Astrocyte of the hippocampus (primary cell): ENCODE results near the gene VSIG2.

Source experiments
- DNase-seq: peaks from one replicate; pipeline ENCODE4 v3.0.0; 2011; ENCODE audit warnings: low read depth, low spot score

VSIG2 gene

GRCh38 chr11:124763156-124763947 is 11.3 kb upstream of the VSIG2 start:
- peak; percentile 91 for DNase-seq

DNA sequence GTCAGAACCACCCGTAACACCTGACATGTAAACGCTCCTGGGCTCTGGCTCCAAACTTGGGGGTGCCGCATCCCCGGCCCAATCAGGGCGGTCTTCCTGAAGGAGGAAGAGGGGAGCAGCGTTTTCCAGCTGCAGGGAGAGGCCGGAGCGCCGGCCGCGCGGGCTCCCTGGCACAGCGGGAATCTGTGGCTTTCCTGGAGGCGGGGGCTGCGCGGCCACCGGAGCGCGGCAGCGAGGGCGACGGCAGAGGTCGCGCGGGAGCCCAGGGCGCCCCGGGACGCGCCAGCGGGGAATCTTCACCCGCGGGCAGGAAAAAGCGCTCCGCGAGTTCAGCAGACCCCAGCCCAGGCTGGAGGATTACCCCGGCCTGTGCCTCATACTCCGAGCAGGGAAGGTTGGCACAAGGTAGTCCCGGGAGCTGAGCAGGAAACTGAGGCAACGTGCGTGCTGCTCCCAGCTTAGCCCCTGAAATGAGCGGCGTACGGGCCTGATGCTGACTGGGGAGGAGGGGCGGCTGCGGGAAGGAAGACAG is 10.6 kb upstream of the VSIG2 start:
- peak; percentile 23 for DNase-seq

- DNase-seq, result no peak
These were observed 10.1 kb upstream of the VSIG2 start, which contains the start of gene ESAM for GRCh38 chr11:124762105-124762623. ESAM (minus strand) TSS chr11:124762290; CDS start chr11:124762154, 136 bp downstream.

- DNase-seq, result no peak
These were observed 9.4 kb upstream of the VSIG2 start for GRCh38 chr11:124761301-124762104.

DNA sequence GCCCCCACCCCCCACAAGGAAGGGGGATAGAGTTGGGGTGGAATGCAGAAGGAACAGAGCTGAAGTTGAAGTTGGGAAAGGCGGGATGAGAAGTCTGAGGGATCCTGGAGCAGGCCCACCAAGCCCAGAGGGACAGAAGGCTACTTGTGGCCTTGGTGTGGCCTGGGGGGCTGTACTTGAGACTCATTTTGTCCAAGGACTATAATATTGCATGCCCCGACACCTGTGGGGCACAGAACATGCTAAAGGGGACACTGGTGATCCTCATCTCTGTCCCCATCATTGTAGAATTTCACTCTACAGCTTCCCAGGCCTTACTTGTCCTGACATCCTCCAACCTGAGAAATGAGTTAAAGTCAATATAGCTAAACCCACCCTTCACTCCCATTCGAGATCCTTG is 8.8 kb upstream of the VSIG2 start:
- no peak for DNase-seq

- no peak for DNase-seq
These were observed 8.2 kb upstream of the VSIG2 start for GRCh38 chr11:124760205-124760652.

DNA sequence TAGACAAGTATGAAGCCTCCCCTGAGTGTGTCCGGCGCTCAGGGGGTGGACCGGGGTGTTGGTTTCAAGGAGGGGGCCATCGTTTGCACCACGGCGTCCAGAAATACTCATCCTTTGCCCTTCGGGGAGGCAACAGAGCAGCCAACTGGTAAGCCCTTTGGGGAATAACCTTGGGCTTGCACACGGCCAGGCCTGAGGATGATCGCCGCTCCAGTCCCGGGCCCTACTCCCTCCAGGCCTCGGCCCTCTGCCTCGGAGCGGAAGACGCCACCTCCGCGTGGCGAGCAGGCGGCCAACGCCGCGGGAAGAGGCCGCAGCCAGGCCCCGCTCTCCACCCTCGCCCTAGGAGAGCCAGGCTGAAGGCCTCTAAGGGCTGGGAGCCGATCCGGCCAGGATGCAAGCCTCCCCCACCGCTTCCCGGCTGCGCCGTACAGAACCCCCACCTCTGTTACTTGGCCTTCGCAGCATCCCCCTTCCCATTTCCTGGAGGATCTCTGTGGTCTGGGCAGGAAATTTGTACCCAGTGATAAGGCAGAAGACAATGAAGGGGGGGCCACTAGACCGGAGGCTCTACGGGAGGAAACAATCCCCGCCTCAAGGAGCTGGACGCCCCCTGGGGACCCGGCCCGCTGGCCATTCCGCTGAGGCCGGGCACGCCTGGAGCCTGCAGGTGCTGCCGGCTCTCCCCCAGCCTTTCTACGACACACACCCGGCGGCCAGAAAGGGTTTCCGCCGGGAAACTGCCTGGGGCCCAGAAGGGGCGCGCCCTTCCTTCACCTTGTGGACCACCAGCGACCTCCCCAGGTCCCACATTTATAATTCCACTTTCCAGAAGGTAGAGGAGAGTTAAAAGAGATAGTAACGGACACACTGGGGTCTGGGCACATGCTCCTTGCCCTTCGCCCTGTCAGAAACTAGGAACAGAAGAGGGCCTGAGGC is 7.5 kb upstream of the VSIG2 start:
- no peak for DNase-seq

DNA sequence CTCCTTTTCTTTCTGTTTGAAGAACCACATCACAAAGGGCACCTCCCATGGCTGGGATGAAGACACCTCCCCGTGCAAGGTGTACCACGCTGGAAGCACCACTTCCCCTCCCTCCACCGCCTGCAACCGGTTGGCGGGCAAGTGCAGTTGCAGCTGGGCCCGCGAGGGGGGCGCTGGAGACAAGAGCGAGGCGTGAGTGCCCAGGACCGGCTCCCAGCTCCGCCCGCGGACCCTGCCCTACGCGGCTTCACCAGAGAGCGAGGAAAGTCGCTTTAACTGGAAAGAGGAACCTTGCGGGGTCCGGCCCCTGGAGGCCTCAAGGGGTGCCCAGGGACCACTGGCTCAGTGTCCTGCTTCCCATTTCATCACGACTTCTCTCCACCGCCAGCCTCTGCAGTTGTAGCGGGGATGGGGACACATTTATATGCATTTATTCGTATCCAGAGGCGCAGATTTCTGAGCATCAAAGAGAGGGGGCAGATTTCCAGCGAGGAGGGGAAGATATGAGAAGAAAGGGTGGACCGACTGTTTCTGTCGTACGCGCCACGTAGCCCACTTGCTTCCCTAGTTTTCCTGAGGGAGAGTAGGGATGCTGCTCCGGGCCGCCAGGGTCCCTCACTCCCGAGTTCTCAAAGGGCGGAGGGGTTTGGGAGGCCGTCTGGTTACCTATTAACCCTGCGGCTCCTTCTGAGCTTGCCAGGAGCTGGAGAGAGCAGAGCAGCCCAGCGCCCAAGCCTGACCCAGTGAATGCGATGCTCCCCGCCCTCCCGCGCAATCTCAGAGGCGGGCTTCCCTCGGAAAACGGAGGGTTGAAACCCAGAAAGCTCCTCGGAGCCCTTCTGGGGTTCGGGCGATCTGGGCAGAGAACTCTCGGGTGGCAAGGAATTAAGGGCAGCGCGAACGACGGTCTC is 6.6 kb upstream of the VSIG2 start:
- DNase-seq, result peak; percentile 85

DNA sequence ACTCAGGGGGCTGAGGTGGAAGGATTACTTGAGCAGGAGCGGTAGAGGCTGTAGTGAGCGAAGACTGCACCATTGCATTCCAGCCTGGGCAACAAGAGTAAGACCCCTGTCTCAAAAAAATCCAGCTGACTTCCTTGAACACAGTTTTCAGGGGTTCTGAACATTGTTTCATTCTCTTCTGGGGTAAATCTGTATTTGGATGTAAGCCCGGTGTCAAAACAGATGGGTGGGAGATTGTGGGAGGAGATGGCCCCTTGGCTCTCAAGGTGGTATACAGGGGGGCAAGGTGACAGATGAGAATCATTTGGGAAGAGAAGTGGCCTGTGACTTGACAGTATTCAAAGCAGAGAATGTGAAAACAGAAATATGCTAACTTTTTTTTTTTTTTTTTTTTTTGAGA is 5.3 kb upstream of the VSIG2 start:
- no peak for DNase-seq

- DNase-seq, result no peak
These were observed 4.7 kb upstream of the VSIG2 start for GRCh38 chr11:124756753-124757227.

GRCh38 chr11:124756033-124756752 is 4.1 kb upstream of the VSIG2 start:
- no peak for DNase-seq

DNA sequence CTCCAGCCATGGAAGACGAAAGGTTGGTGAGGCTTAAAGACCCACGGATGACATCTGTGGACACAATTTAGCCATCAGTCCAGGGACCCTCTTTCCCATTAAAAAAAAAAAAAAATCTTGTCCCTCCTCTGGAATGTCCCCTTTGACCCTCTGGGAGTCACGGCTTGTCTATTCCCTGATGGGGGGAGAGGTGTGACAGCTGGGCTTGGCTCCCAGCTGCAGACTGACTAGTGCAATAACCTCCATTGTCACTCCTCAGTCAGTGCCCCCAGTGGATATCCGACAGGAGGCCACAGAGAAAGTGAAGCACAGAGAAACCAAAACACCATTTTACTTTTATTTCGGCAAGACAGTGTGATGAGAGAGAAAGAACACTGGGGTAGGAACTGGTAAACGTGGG is 2.7 kb upstream of the VSIG2 start:
- no peak for DNase-seq

DNA sequence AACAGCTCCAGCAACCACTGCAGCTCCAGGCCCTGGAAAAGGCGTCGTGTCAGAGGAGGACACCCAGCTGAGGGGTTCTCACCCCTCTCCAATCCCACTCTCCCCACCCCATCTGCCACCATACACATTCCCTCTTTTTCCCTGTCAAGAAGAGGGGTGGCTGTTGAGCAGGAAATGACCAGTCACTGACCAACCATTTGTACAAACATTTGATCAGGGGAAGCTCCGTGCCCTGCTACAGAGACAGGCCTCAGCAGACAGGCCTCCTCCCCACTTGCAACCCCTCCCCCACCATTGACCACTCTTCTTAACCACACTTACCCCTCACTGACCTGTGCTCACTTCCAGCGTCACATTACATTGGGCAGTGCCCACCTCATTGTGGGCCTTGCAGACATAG is 2.3 kb upstream of the VSIG2 start:
- DNase-seq, result no peak

DNA sequence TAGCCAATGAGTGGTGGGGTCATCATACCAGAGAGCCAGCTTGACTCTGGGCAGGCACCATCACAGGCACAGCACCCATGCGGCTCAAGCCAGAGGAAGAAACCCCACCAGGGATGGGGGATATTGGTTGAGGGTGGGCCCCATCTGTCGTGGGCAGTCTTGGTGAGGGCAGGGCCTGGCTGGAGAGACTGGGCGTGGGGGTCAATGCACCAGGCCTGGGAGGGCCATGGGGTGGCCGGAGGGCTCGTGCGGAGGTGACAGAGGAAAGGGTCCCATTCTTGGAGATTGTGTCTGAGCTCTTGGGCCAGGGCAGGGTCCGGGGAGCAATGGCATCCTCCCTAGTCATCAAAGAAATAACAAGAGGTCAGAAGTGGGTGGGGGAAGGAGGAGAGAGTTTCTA is 1.6 kb upstream of the VSIG2 start:
- no peak for DNase-seq

DNA sequence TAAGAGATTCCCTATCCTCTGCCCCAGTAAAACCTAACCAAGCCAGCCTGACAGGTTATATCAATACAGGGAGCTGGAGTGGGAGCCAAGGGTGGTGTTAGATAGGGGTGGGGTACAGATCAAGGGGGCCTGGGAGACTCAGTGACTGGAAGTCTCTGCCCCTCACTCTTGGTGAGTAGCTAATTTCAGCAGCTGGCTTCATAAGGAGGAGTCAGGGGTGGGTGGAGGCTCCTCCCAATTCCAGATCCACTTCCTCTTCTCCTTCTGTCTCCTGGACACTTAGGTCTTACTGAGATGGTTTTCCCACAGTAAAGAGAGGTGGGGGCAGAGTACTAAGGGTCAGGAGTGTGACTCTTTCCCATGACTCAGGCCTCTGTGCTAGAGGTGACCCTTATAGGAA is 1.1 kb upstream of the VSIG2 start:
- DNase-seq, result no peak

GRCh38 chr11:124752471-124753102 is 532 bp upstream of the VSIG2 start:
- DNase-seq, result no peak

DNA sequence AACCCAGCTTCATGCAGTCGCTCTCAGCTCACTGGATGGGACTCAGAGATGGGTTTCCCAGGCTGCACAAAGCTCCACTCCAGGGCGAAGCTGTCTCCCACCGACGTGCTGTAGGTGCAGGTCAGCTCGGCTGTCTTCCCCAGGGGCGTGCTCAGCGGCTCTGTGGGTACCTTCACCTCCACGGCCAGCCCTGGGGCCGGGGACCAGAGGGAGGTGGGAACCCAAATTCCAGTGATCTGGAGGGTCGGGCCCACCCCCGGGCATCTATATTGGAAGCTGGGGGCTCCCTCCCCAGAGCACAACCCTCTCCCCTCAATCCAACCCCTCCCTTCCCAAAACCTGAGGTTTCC is 689 bp downstream of the VSIG2 start:
- no peak for DNase-seq

GRCh38 chr11:124749912-124750311 is 2.1 kb downstream of the VSIG2 start:
- no peak for DNase-seq
